ENCODE results near the gene CLDND2. TPM values are rescaled to one million over a fixed set of nuclear protein-coding genes. Genes with fewer than 3 reads are reported as not detected.
"Not testable (repeated sequence)": the region's sequence is repeated elsewhere in the genome, so short reads cannot be mapped to it uniquely, and the experiment has no call there.

CLDND2 gene
- polyA plus RNA-seq, 1 of the 3 experiments (the other 2 are of a cell fraction) = 0.26 TPM

DNA sequence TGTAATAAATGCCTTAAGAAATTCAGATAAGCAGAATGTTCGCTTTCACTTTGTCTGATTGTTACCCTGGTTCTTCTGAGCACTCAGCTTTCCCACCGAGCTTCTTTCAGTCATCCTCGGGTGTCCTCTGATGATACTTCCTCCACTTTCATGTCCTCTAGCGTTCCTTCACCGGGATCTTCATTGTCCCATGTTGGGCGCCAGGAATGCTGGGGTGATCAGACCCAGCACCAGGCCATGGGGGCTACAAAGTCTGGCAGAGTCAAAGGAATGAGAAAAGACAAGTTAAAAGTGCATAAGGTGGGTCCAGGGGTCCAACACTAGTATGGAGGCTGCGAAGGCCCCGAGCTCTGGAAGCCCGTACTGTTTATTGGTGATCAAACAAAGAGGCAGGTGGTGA lies 33.3 kb upstream of the CLDND2 start:
- Histone ChIP-seq H4K20me1 (ENCODE audit: insufficient read depth) (no peaks in the 10 kb centered on the region), H3K4me3 (ENCODE audit: low read depth in 2 of 2, low read length in 1 of 2) (no peak overlapping the region), H3K4me2 (no peak overlapping the region), H3K27ac (ENCODE audit: low read depth in 2 of 2, low read length in 1 of 2) (no peak overlapping the region), H3K9ac (no peak overlapping the region), H3K27me3 (ENCODE audit: insufficient read depth) (no peaks in the 10 kb centered on the region), H3K9me3 (peaks cover 4% of the 10 kb centered on the region; the same call in 1 of the 2 replicates), H2AFZ (ENCODE audit: low read depth) (no peak overlapping the region), H3K36me3 (replicated peaks in 1 of 2; ENCODE audit: control insufficient read depth in 1 of 2, insufficient read depth in 2 of 2, low read length in 1 of 2) (no peaks in the 10 kb centered on the region), H3K4me1 (ENCODE audit: control insufficient read depth in 1 of 2, insufficient read depth in 2 of 2, low read depth in 1 of 2, low read length in 1 of 2) (no peaks in the 10 kb centered on the region), H3K79me2 (ENCODE audit: insufficient read depth) (no peaks in the 10 kb centered on the region), H3F3A (replicated peaks; ENCODE audit: insufficient read depth) (no peaks in the 10 kb centered on the region), H3K9me2 (no peaks in the 10 kb centered on the region)
- POLR2A ChIA-PET = no interaction called here
- TF ChIP-seq MEF2A (IDR thresholded peaks at IDR 0.05; ENCODE audit: borderline replicate concordance, low read depth) (no peak), POLR2AphosphoS5 (IDR thresholded peaks at IDR 0.05; ENCODE audit: low read depth, low read length) (no peak), MXI1 (IDR thresholded peaks at IDR 0.05; ENCODE audit: low read depth, low read length) (no peak), RAD21 (IDR thresholded peaks at IDR 0.05; ENCODE audit: low read length) (no peak), FOSL2 (IDR thresholded peaks at IDR 0.05; ENCODE audit: borderline replicate concordance, low read depth) (no peak), FOXJ3 (CRISPR knock-in tag; IDR thresholded peaks at IDR 0.05) (no peak), NFIC (IDR thresholded peaks at IDR 0.05; ENCODE audit: borderline replicate concordance) (no peak), RCOR1 (IDR thresholded peaks at IDR 0.05; ENCODE audit: low read length) (no peak), ZBTB33 (IDR thresholded peaks at IDR 0.05; ENCODE audit: borderline replicate concordance, low read depth) (no peak), NRF1 (IDR thresholded peaks at IDR 0.05; ENCODE audit: low read depth, low read length) (no peak)
- CTCF ChIA-PET = interaction anchor here (1.4 to 2.6 kb wide), 2 partner anchors 19 to 63 kb away, joined by 3 to 9 read pairs; no protein-coding TSS in a partner anchor
- WGBS (ENCODE audit: low lambda C conversion rate) = 58% methylated on average over 9 of the region's 9 CpGs
- DNase-seq = no peak

DNA sequence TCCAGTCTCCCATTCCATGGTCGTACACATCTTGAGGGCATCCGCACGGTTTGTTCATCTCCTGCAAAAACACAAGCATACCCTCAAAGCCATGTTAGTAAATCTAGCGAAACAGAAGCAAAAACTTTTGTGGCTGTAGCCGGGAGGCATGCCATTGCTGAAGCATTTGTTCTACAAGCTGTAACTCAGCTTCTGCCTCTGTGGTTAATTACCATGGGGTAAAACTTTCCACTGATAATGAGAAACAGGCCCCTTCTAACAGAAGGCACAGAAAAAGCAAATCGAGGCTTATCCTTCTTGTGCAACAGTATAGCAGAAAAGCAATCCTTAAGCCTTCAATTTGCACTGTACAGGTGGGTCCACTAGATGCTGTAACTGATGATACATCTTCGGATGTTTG lies 31.1 kb upstream of the CLDND2 start:
- H3K27me3 ChIP-seq (ENCODE audit: insufficient read depth); H3K4me1 ChIP-seq (ENCODE audit: control insufficient read depth in 1 of 2, insufficient read depth in 2 of 2, low read depth in 1 of 2, low read length in 1 of 2); H4K20me1 ChIP-seq (ENCODE audit: insufficient read depth); H3K9ac ChIP-seq; H3K36me3 ChIP-seq (replicated peaks in 1 of 2; ENCODE audit: control insufficient read depth in 1 of 2, insufficient read depth in 2 of 2, low read length in 1 of 2); H3K4me3 ChIP-seq (ENCODE audit: low read depth in 2 of 2, low read length in 1 of 2); H3K9me2 ChIP-seq; H3K79me2 ChIP-seq (ENCODE audit: insufficient read depth); H3K9me3 ChIP-seq; POLR2A ChIA-PET; DNase-seq; H2AFZ ChIP-seq (ENCODE audit: low read depth); H3K27ac ChIP-seq (ENCODE audit: low read depth in 2 of 2, low read length in 1 of 2); H3F3A ChIP-seq (replicated peaks; ENCODE audit: insufficient read depth); H3K4me2 ChIP-seq: not testable (repeated sequence)
- 59% methylated on average over 7 of the region's 7 CpGs for WGBS (ENCODE audit: low lambda C conversion rate)
- CTCF ChIA-PET = interaction anchor here (1.0 to 1.3 kb wide), 2 partner anchors 43 to 62 kb away, joined by 3 read pairs; no protein-coding TSS in a partner anchor

- H3K27me3 ChIP-seq (ENCODE audit: insufficient read depth) = no peaks in the 10 kb centered on the region
- H3K27ac ChIP-seq (ENCODE audit: low read depth in 2 of 2, low read length in 1 of 2) = no peak overlapping the region
- H3K4me2 ChIP-seq = no peak overlapping the region
- no peaks in the 10 kb centered on the region for H3F3A ChIP-seq (replicated peaks; ENCODE audit: insufficient read depth)
- no peak overlapping the region for H3K9ac ChIP-seq
- no peaks in the 10 kb centered on the region for H4K20me1 ChIP-seq (ENCODE audit: insufficient read depth)
- no peaks in the 10 kb centered on the region for H3K79me2 ChIP-seq (ENCODE audit: insufficient read depth)
- POLR2A ChIA-PET = no interaction called here
- CTCF ChIA-PET = interaction anchor here (1.0 to 2.3 kb wide), 10 partner anchors 10 to 88 kb away, joined by 3 to 10 read pairs (median 4); partner anchors contain the start of genes IGLON5, LIM2 and SIGLEC10
- H3K9me3 ChIP-seq = peaks cover 4% of the 10 kb centered on the region; the same call in 1 of the 2 replicates
- TF ChIP-seq POLR2AphosphoS5 (IDR thresholded peaks at IDR 0.05; ENCODE audit: low read depth, low read length) (no peak), USF2 (IDR thresholded peaks at IDR 0.05; ENCODE audit: borderline replicate concordance, low read depth, low read length) (no peak), SMC3 (IDR thresholded peaks at IDR 0.05; ENCODE audit: low read depth, low read length) (no peak), EZH2phosphoT487 (IDR thresholded peaks at IDR 0.05; ENCODE audit: borderline replicate concordance, low read depth) (no peak), MAX (IDR thresholded peaks at IDR 0.05; ENCODE audit: low read depth) (no peak)
- H3K4me3 ChIP-seq (ENCODE audit: low read depth in 2 of 2, low read length in 1 of 2) = no peak overlapping the region
- H2AFZ ChIP-seq (ENCODE audit: low read depth) = no peak overlapping the region
- DNase-seq = no peak
- WGBS (ENCODE audit: low lambda C conversion rate) = 78% methylated on average over 5 of the region's 5 CpGs
- H3K9me2 ChIP-seq = no peaks in the 10 kb centered on the region
- H3K4me1 ChIP-seq (ENCODE audit: control insufficient read depth in 1 of 2, insufficient read depth in 2 of 2, low read depth in 1 of 2, low read length in 1 of 2) = peaks cover 4 to 6% of the 10 kb centered on the region in 2 experiments; a peak in 1 of 4 replicates
- H3K36me3 ChIP-seq (replicated peaks in 1 of 2; ENCODE audit: control insufficient read depth in 1 of 2, insufficient read depth in 2 of 2, low read length in 1 of 2) = no peaks in the 10 kb centered on the region
Observed at GRCh38 chr19:51399231-51399630, 30.4 kb upstream of the CLDND2 start.
